DOHH2 (cell line): Measurements from ENCODE around the gene RPL21.

Experiments used
- EZH2phosphoT487 ChIP-seq: fragments of 200-600 bp; sonication (generic); IDR thresholded peaks from 2 replicates; pipeline ENCODE4 v1.6.1; 2017; ENCODE audit warnings: borderline replicate concordance, mild to moderate bottlenecking, antibody characterized with exemption, low read length, moderate library complexity, mixed read lengths
- TF ChIP-seq, protein P1 (sequence below): fragments of 200-600 bp; sonication (generic); IDR thresholded peaks from one replicate; pipeline ENCODE4 v1.5.1; 2014; ENCODE audit warnings: antibody characterized with exemption, mild to moderate bottlenecking, low read depth, low read length; ENCODE audit not compliant: poor library complexity, severe bottlenecking

DNA sequence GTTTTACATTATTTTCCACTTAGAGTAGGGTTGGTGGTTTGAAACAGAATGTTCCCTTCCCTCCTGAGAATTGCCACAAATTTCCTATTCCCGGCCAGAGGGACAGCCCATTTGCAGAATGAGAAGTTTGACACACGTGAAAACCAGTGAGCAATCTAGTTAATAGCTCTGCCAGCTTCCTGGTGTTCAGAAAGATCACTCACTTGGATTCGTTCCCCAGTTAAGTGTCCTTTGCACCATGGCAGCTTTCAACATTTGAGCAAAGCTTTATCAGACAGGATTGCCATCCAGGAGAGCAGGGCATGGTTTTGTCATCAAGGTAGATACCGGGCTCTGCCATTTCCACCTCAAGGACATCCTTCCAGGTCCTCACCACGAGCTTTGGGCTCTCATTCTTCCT is 47.5 kb downstream of the RPL21 start:
- TF ChIP-seq, protein P1, sequence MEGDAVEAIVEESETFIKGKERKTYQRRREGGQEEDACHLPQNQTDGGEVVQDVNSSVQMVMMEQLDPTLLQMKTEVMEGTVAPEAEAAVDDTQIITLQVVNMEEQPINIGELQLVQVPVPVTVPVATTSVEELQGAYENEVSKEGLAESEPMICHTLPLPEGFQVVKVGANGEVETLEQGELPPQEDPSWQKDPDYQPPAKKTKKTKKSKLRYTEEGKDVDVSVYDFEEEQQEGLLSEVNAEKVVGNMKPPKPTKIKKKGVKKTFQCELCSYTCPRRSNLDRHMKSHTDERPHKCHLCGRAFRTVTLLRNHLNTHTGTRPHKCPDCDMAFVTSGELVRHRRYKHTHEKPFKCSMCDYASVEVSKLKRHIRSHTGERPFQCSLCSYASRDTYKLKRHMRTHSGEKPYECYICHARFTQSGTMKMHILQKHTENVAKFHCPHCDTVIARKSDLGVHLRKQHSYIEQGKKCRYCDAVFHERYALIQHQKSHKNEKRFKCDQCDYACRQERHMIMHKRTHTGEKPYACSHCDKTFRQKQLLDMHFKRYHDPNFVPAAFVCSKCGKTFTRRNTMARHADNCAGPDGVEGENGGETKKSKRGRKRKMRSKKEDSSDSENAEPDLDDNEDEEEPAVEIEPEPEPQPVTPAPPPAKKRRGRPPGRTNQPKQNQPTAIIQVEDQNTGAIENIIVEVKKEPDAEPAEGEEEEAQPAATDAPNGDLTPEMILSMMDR = no peak
- TF ChIP-seq EZH2phosphoT487 = no peak
